H1 (cell line): Measurements from ENCODE around the gene PSMC2. TPM values are rescaled to one million over a fixed set of nuclear protein-coding genes. Genes with fewer than 3 reads are reported as not detected.
A peak's percentile ranks its signal among the peaks of the same experiment; 100 is the strongest.

ENCODE experiments used
- ASH2L ChIP-seq: fragments of 200-600, 300-600 bp; sonication (generic); IDR thresholded peaks from one replicate; pipeline ENCODE4 v1.7.1; 2017; ENCODE audit warnings: low read length
- BACH1 ChIP-seq: IDR thresholded peaks from 2 replicates; pipeline ENCODE4 v1.6.1; 2012; ENCODE audit warnings: low read length, improper control_type of control experiment
- BCL11A ChIP-seq, 2 experiments: IDR thresholded peaks; one replicate each; pipeline ENCODE4 v1.6.1; 2011; ENCODE audit warnings: low read depth in 2 of 2, low read length in 2 of 2, mild to moderate bottlenecking in 2 of 2
- CBX5 ChIP-seq: fragments of 300-800, 300-1000 bp; sonication (generic); IDR thresholded peaks from 2 replicates; pipeline ENCODE4 v1.7.1; 2016; ENCODE audit warnings: antibody characterized with exemption, low read length, low read depth
- CEBPB ChIP-seq: IDR thresholded peaks from 2 replicates; pipeline ENCODE4 v1.6.1; 2012; ENCODE audit warnings: low read depth, low read length
- E2F6 ChIP-seq: IDR thresholded peaks from 2 replicates; pipeline ENCODE4 v1.6.1; 2012; ENCODE audit warnings: inconsistent platforms
- EGR1 ChIP-seq: IDR thresholded peaks from 2 replicates; pipeline ENCODE4 v1.6.1; 2011; ENCODE audit warnings: low read depth, low read length, borderline replicate concordance
- EP300 ChIP-seq, 2 experiments: IDR thresholded peaks; 1 replicate in 1 of 2; 2 replicates in 1 of 2; pipeline ENCODE4 v1.6.1; 2011 to 2012; ENCODE audit warnings: low read depth in 2 of 2, low read length in 2 of 2, mild to moderate bottlenecking in 2 of 2, borderline replicate concordance in 1 of 2, inconsistent platforms in 1 of 2, moderate library complexity in 1 of 2
- EZH2 ChIP-seq: fragments of 200-600 bp; sonication (generic); IDR thresholded peaks from 2 replicates; pipeline ENCODE4 v1.7.1; 2012; ENCODE audit warnings: low read depth, mild to moderate bottlenecking, moderate library complexity, low read length, inconsistent platforms; ENCODE audit not compliant: severe bottlenecking
- FOSL1 ChIP-seq: IDR thresholded peaks from 2 replicates; pipeline ENCODE4 v1.6.1; 2011; ENCODE audit warnings: mild to moderate bottlenecking, low read depth, low read length, moderate library complexity; ENCODE audit not compliant: insufficient read depth
- KDM1A ChIP-seq: fragments of 200-600, 300-600 bp; sonication (generic); IDR thresholded peaks from 2 replicates; pipeline ENCODE4 v1.7.1; 2016; ENCODE audit warnings: mild to moderate bottlenecking, low read length, borderline replicate concordance
- NRF1 ChIP-seq: IDR thresholded peaks from 2 replicates; pipeline ENCODE4 v1.6.1; 2011; ENCODE audit warnings: mild to moderate bottlenecking, low read depth, low read length, improper control_type of control experiment
- POU5F1 ChIP-seq: IDR thresholded peaks from 2 replicates; pipeline ENCODE4 v1.6.1; 2011; ENCODE audit warnings: low read depth, mild to moderate bottlenecking, low read length, moderate library complexity
- RNF2 ChIP-seq: fragments of 200-900, 300-1000 bp; sonication (generic); IDR thresholded peaks from 2 replicates; pipeline ENCODE4 v1.7.1; 2016; ENCODE audit warnings: borderline replicate concordance, low read depth, mild to moderate bottlenecking, antibody characterized with exemption, low read length; ENCODE audit not compliant: poor library complexity, severe bottlenecking; ENCODE audit errors: missing control alignments
- SIN3A ChIP-seq, 2 experiments: IDR thresholded peaks in 1 of 2; conservative IDR thresholded peaks in 1 of 2; 2 replicates each; pipeline ENCODE4 v1.6.1; 2011 to 2012; ENCODE audit warnings: low read length in 2 of 2, improper control_type of control experiment in 1 of 2, low read depth in 1 of 2, mild to moderate bottlenecking in 1 of 2
- SIX5 ChIP-seq: IDR thresholded peaks from 2 replicates; pipeline ENCODE4 v1.6.1; 2011; ENCODE audit warnings: mild to moderate bottlenecking, low read depth, low read length
- SP1 ChIP-seq: IDR thresholded peaks from 2 replicates; pipeline ENCODE4 v1.6.1; 2011; ENCODE audit warnings: low read depth, low read length
- SP2 ChIP-seq: IDR thresholded peaks from 2 replicates; pipeline ENCODE4 v1.6.1; 2012; ENCODE audit warnings: mild to moderate bottlenecking, low read length, inconsistent platforms
- SP4 ChIP-seq: IDR thresholded peaks from 2 replicates; pipeline ENCODE4 v1.6.1; 2012; ENCODE audit warnings: low read length, inconsistent platforms
- SRF ChIP-seq: IDR thresholded peaks from 2 replicates; pipeline ENCODE4 v1.6.1; 2011; ENCODE audit warnings: mild to moderate bottlenecking, low read depth, low read length, moderate library complexity
- SUZ12 ChIP-seq: fragments of 200-600 bp; sonication (generic); IDR thresholded peaks from 2 replicates; pipeline ENCODE4 v1.6.1; 2012; ENCODE audit warnings: mild to moderate bottlenecking, inconsistent platforms, low read length, moderate library complexity, mixed read lengths
- TCF12 ChIP-seq: IDR thresholded peaks from 2 replicates; pipeline ENCODE4 v1.6.1; 2011; ENCODE audit warnings: low read depth, mild to moderate bottlenecking, low read length
- USF2 ChIP-seq: IDR thresholded peaks from 2 replicates; pipeline ENCODE4 v1.6.1; 2011; ENCODE audit warnings: low read length, improper control_type of control experiment
- polyA plus RNA-seq, 7 experiments: library from polyadenylated mRNA; depleted of rRNA in 3 of 7; stranded (reverse) in 5 of 7; unstranded in 2 of 7; fragments of >200 nt in 5 of 7; fragments of 200-250 nt in 2 of 7; gene quantifications; 1 replicate in 5 of 7; 2 replicates in 1 of 7; 4 replicates in 1 of 7; pipeline versions ENCODE4 v1.2.1 to v1.2.3, GENCODE V29; 2011 to 2013; ENCODE audit warnings: missing spikeins in 2 of 7, mixed read lengths in 2 of 7
- total RNA-seq: library from RNA; stranded (reverse); fragmentation: NEBNext Ultra II Directional; extraction: Animal tissue kit (Norgen Biotek cat#: 25700); gene quantifications from 2 replicates; pipeline ENCODE4 v1.2.1, GENCODE V29; 2021

PSMC2 gene
- total and polyA plus RNA-seq, 2 of the 8 experiments (the other 6 are each of a cell fraction or from before 2014, with no cell fraction given) = 80.9 to 141 TPM

- TF ChIP-seq EP300 (IDR thresholded peaks at IDR 0.05; ENCODE audit: borderline replicate concordance in 1 of 2, low read depth in 2 of 2, low read length in 2 of 2) (peak in 1 of 2 experiments; percentile 66; a peak in 1 of 3 replicates), SP4 (0 out of 2 replicates have a peak, but pooled peaks have one; percentile 50), RNF2 (no peak), CBX5 (no peak), KDM1A (no peak), SP2 (no peak), USF2 (0 out of 2 replicates have a peak, but pooled peaks have one; percentile 1), TCF12 (0 out of 2 replicates have a peak, but pooled peaks have one; percentile 25), BCL11A (IDR thresholded peaks at IDR 0.05; ENCODE audit: low read depth in 2 of 2, low read length in 2 of 2) (no peak), BACH1 (peak; percentile 83), NRF1 (no peak), ASH2L (peak; percentile 99), SRF (peak; percentile 39; the same call in 1 of the 2 replicates), SP1 (peak; percentile 63), EGR1 (peak; percentile 88), SIX5 (peak; percentile 23; the same call in 1 of the 2 replicates), SIN3A (conservative IDR thresholded peaks at IDR 0.05 in 1 of 2, IDR thresholded peaks at IDR 0.05 in 1 of 2; ENCODE audit: low read depth in 1 of 2, low read length in 2 of 2) (peak; percentile 92 to 95), EZH2 (no peak), CEBPB (no peak), POU5F1 (no peak), SUZ12 (no peak), E2F6 (peak; percentile 75), FOSL1 (no peak)
These were observed 2.8 kb upstream of the PSMC2 start, which contains the start of gene DNAJC2 (continued) for GRCh38 chr7:103344453-103345149.
